NCI-H2227 treated with DMSO at 0.1 percent for 48 hours (cell line): ENCODE measurements around the gene CHRNA4.

Experiments
- DNase-seq: peaks from one replicate; lab custom pipeline; 2025; lab: John Stamatoyannopoulos, UW

CHRNA4 gene

GRCh38 chr20:63320041-63320511 lies 41.1 kb downstream of the CHRNA4 start:
- DNase-seq, result no peak

GRCh38 chr20:63319164-63320040 lies 41.7 kb downstream of the CHRNA4 start:
- no peak for DNase-seq

GRCh38 chr20:63318391-63319163 lies 42.6 kb downstream of the CHRNA4 start:
- no peak for DNase-seq

DNA sequence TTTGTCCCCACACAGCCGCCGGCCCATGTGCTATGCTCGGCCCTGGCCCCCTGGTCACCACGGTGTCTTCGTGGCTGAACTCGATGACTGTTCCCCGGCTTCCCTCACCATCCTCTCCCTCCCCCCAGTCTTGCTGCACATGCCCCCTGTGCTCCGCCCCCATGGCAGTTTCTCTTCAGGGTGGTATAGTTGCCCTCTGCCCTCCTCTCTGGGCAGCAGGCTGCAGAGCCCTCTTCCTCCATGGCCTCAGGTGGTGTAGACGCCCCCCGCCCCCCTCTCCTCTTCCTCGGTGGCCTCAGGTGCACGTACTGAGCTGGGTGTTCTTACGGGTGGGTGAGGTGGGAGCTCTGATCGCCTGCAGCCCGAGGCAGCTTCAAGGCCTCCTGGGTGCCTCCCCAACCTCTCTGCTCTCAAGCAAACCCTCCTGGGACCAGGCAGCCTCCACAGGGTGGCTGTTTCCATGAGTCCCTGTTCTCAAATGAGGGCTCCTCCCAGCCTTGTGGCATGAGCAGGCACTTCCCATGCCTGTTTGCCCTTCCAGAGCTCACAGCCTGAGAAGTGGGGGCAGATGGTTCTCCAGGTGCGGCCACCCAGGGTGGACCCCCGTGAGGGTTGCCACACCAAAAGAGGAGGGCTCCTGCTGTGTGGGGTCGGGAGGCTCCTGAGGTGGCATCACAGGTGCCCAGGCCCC lies 43.4 kb downstream of the CHRNA4 start:
- DNase-seq, result no peak

DNA sequence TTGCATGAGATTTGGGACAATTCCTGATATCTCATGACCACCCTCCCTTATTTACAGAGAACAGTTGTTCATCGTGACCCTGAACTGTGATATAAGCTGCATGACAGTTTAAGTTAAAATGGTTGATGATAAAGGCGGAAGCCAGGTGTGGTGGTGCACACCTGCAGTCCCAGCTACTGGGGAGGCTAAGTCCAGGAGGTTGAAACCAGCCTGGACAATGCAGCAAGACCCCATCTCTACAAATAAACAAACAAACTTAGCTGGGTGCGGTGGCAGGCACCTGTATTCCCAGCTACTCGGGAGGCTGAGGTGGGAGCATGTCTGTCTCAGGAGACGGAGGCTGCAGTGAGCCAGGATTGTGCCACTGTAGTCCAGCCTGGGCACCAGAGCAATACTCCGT lies 44.1 kb downstream of the CHRNA4 start:
- no peak for DNase-seq

- no peak for DNase-seq
These were observed 44.6 kb downstream of the CHRNA4 start for GRCh38 chr20:63316502-63316921.

GRCh38 chr20:63315731-63316491 lies 45.2 kb downstream of the CHRNA4 start:
- DNase-seq, result no peak

GRCh38 chr20:63315240-63315689 lies 45.9 kb downstream of the CHRNA4 start:
- no peak for DNase-seq

- no peak for DNase-seq
These were observed 46.4 kb downstream of the CHRNA4 start for GRCh38 chr20:63314566-63315239.

- DNase-seq, result no peak
These were observed 47.1 kb downstream of the CHRNA4 start for GRCh38 chr20:63314015-63314471.

DNA sequence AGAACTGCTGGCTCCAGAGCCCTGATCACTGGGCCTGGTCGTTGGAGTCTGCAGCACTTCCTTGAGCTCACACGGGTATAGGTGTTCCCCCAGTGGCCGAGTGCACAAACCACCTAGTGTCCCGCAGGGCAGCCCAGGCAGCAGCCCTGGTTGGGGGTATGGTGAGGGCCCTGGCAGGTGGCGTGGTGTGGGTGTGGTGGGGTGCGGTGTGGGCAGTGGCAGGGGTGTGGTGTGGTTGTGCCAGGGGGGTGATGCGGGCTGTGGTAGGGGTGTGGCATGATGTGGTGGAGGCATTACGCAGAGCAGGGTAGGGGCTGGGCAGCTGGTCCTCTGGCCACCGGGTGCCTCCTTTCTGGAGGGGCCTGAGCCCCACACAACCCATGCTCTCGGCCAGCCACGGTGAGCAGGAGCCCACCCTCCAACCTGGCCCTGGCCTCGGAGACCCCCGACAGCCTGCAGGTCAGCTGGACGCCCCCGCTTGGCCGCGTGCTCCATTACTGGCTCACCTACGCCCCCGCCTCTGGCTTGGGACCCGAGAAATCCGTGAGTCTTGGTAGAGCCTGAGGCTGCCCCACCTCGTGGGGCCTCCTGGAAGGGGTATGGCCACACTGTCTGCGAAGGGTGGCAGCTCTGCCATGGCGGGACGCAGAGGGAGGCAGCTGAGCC lies 47.7 kb downstream of the CHRNA4 start:
- DNase-seq, result no peak

DNA sequence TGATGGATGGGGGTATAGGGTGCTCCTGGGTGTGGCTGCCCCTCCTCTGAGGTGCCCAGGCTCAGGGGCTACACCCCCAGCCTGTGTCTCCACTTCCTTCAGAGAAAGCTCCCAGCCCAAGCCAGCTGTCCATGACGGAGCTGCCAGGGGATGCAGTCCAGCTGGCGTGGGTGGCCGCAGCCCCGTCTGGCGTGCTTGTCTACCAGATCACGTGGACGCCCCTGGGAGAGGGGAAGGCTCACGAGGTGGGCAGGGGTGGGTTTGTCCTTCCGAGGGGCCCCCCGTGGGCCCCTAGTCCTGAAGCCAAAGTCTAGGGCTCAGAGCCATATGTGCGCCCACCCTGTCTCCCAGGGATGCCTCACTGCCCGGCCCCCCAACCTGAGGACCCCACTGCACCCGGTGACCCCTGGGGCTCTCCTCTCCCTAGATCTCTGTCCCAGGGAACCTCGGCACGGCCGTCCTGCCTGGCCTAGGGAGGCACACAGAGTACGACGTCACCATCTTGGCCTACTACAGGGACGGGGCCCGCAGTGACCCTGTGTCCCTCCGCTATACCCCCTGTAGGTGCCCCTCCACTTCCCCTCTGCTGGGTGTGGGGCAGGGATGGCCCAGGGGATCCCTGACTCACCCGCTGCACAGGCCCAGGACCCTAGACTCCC lies 48.3 kb downstream of the CHRNA4 start:
- no peak for DNase-seq

DNA sequence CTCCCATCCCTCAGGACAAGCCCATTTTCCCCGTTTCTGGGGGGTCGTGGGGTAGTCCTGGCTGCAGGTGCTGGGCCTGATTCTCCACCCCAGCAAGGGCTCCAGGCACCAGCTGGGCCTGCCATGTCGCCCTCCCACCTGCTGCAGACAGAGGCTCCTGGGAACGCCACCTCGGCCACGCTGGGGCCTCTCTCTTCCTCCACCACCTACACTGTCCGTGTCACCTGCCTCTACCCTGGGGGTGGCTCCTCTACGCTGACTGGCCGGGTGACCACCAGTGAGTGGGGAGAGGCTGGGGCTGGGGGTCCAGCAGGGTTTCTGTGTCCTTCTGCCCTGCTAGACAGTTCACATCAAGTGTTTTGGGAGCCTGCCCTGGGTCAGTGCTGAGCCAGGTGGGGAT lies 48.9 kb downstream of the CHRNA4 start:
- DNase-seq, result no peak

DNA sequence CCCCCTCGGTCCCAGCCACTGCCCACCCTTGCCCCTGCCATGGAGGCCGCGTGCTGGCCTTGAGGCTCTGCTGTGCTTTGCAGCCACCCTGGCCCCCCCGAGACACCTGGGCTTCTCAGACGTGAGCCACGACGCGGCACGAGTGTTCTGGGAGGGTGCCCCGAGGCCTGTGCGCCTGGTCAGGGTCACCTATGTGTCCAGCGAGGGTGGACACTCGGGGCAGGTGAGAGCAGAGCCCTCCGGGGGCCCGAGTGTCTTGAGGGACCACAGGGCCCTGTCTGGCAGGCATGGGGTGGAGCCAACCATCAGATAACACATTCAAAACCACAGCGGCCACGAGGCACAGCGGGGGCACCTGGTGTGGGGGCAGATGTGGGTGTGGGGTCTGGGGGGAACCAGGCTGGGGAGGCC lies 49.3 kb downstream of the CHRNA4 start:
- DNase-seq, result no peak

DNA sequence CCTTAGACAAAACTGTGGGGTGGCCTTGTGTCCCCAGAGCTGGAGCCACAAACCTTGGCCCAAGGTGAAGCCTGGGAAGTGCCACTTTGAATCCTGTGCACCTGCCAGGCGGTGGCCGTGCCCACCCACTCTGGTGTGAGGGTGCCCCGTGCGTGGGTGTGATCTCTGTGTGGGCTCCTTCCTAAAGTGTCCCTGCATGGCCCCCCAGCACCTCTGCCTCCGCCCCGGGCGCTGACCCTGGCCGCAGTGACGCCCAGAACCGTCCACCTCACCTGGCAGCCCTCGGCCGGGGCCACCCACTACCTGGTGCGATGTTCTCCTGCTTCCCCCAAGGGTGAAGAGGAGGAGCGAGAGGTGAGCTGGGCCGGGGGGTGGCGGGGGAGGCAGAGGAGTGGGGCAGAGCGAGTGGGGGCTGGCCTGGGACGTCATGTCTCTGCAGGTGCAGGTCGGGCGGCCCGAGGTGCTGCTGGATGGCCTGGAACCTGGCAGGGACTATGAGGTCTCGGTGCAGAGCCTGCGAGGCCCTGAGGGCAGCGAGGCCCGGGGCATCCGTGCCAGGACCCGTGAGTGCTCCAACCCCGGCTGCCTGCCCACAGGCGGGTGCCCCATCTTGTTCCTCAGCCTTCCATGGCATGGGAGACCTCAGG lies 49.8 kb downstream of the CHRNA4 start:
- no peak for DNase-seq

- DNase-seq, result no peak
These were observed 50.7 kb downstream of the CHRNA4 start for GRCh38 chr20:63310265-63310991.

GRCh38 chr20:63309261-63310071 lies 51.7 kb downstream of the CHRNA4 start:
- DNase-seq, result peak; percentile 50
